Measurements from ENCODE around the gene TAS2R1. TPM values are rescaled to one million over a fixed set of nuclear protein-coding genes. Genes with fewer than 3 reads are reported as not detected.

Gene TAS2R1
- total RNA-seq, 1 experiment from 2014 or later = not detected

DNA sequence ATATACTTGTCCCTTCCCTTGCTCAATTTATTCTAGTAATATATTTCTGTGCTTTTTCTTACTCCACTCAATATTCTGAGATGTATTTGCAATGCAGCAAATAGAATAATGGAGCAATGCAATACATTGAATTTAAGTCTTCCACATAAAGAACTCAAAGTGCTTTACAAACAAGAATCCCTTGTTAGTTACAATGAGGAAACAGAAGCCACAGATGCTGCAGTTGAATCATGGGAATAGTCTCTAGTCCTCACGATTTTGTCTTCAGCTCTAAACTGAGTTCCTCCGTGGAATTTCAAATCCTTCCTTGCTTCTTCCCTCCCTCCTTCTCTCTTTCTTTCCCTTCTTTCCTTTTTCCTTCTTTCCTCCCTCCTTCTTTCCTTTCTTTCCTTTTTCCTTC is 12.5 kb upstream of the TAS2R1 start (continued):
- no peak for TF ChIP-seq MAX (IDR thresholded peaks at IDR 0.05)
- TF ChIP-seq SRF (IDR thresholded peaks at IDR 0.05; ENCODE audit: low read depth) = no peak
- TF ChIP-seq EZH2 (IDR thresholded peaks at IDR 0.05) = no peak
- TF ChIP-seq, protein P1, sequence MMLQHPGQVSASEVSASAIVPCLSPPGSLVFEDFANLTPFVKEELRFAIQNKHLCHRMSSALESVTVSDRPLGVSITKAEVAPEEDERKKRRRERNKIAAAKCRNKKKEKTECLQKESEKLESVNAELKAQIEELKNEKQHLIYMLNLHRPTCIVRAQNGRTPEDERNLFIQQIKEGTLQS (IDR thresholded peaks at IDR 0.05) = no peak
- TF ChIP-seq TCF7L2 (IDR thresholded peaks at IDR 0.05; ENCODE audit: borderline replicate concordance, extremely low read depth, insufficient read depth, insufficient read length) = no peak
- TF ChIP-seq POLR2A (IDR thresholded peaks at IDR 0.05; ENCODE audit: borderline replicate concordance, extremely low read depth, insufficient read depth, insufficient read length) = no peak
- no peak for TF ChIP-seq SIN3A (IDR thresholded peaks at IDR 0.05; ENCODE audit: low read depth)
- no peak for TF ChIP-seq ZNF274 (IDR thresholded peaks at IDR 0.05; ENCODE audit: low read depth, low read length)

DNA sequence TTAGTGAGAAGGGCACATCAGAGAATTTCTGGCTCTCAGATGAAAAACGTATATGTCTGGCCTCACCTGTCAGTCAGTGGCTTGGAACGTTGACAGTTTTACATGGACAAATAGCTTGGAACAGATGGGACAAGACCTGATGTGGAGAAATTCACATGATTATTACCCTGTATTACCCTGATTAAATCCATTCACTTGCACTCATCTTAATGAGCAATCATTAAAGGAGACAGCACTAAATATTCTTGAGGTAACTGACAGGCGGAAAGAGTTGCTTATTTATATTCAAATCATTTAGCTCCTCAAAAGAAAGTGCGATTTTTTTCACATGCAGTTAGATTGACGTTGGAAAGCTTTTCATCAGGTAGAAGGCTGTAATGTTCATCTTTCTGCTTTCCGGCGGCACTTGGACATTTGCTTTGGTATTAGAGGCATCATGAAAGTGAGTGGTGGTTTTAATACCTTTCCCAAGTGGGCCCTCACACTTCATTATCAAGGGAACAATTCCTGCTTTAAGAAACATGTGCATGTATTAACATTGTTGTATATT is 11.7 kb upstream of the TAS2R1 start:
- RAD21 ChIA-PET (ENCODE audit: low non-redundant PET in 1 of 2, low total read pairs in 2 of 2, uncharacterized antibody in 2 of 2, unreplicated experiment in 2 of 2) = no interaction called here
- BruUV-seq (replicated peaks) = no TSS peak

More for the DNA sequence above, 11.7 kb upstream of the TAS2R1 start:
- ChIA-PET CTCF (no interaction called here), POLR2A (no interaction called here)
- Histone ChIP-seq H3K9ac (ENCODE audit: low read length) (no peak overlapping the region), H2AFZ (ENCODE audit: low read depth, low read length, poor library complexity, severe bottlenecking) (no peak overlapping the region), H3K36me3 (ENCODE audit: control insufficient read depth in 1 of 2, insufficient read depth in 2 of 2, low read length in 2 of 2) (no peaks in the 10 kb centered on the region), H3K9me3 (ENCODE audit: control insufficient read depth in 1 of 2, insufficient read depth in 1 of 2, low read depth in 1 of 2, low read length in 2 of 2) (peaks cover 0 to 3% of the 10 kb centered on the region in 2 experiments; a peak in 2 of 4 replicates), H3K9me2 (ENCODE audit: insufficient read depth) (no peaks in the 10 kb centered on the region), H3K27ac (ENCODE audit: low read depth, low read length) (no peak overlapping the region), H3K4me3 (replicated peaks in 1 of 2; ENCODE audit: low read depth in 1 of 2, low read length in 2 of 2) (no peak overlapping the region), H4K20me1 (ENCODE audit: insufficient read depth) (no peaks in the 10 kb centered on the region), H3K4me2 (ENCODE audit: low read length) (no peak overlapping the region), H3K27me3 (ENCODE audit: insufficient read depth, low read length) (no peaks in the 10 kb centered on the region), H3K79me2 (ENCODE audit: insufficient read depth, low read length) (no peaks in the 10 kb centered on the region), H3K4me1 (ENCODE audit: control insufficient read depth in 1 of 2, insufficient read depth in 2 of 2, low read length in 2 of 2) (no peaks in the 10 kb centered on the region)
- intact Hi-C loops (cut with micrococcal nuclease) = no loop called here
- DNase-seq (ENCODE audit: low read depth, low spot score) = no peak
- ATAC-seq = no peak
- TF ChIP-seq REST (IDR thresholded peaks at IDR 0.05; ENCODE audit: low read depth) (no peak), ELF1 (IDR thresholded peaks at IDR 0.05; ENCODE audit: borderline replicate concordance, low read depth) (no peak), FOSL1 (IDR thresholded peaks at IDR 0.05; ENCODE audit: low read depth) (no peak), CBX3 (IDR thresholded peaks at IDR 0.05; ENCODE audit: low read depth) (no peak), EGR1 (IDR thresholded peaks at IDR 0.05; ENCODE audit: low read depth) (no peak), MAX (IDR thresholded peaks at IDR 0.05) (no peak), JUND (IDR thresholded peaks at IDR 0.05) (no peak), SRF (IDR thresholded peaks at IDR 0.05; ENCODE audit: low read depth) (no peak), POLR2A (IDR thresholded peaks at IDR 0.05; ENCODE audit: borderline replicate concordance, extremely low read depth, insufficient read depth, insufficient read length) (no peak), RAD21 (IDR thresholded peaks at IDR 0.05; ENCODE audit: low read depth) (no peak)
- TF ChIP-seq, protein P1 (IDR thresholded peaks at IDR 0.05) = no peak

Measured in HCT116 (cell line).